H1 (cell line): ENCODE results near the gene SCAPER. TPM values are rescaled to one million over a fixed set of nuclear protein-coding genes. Genes with fewer than 3 reads are reported as not detected.

Experiments used
- CTCF ChIA-PET: fragments of 300-600 bp; sonication (Branson Sonifier 250); formaldehyde crosslinking; loops from one replicate; lab custom pipeline; 2021; ENCODE audit not compliant: partially characterized antibody; lab: Charles Lee
- POLR2A ChIA-PET: fragments of 300-600 bp; sonication (Branson Sonifier 250); formaldehyde crosslinking; loops from one replicate; lab custom pipeline; 2021; ENCODE audit warnings: inconsistent platforms; ENCODE audit not compliant: partially characterized antibody; lab: Charles Lee
- DNase-seq, 2 experiments: peaks; one replicate each; pipeline versions ENCODE4 v3.0.0 to v3.0.0-alpha.2; 2010 to 2022; ENCODE audit warnings: low spot score in 2 of 2, low read depth in 1 of 2, mixed read lengths in 1 of 2
- FAIRE-seq: peaks from 2 replicates; lab custom pipeline; 2011; peaks lifted over from hg19 to GRCh38; lab: Jason Lieb, UNC
- H2AFZ ChIP-seq: 2 replicates; pipeline ENCODE4 v1.8.1; 2012; ENCODE audit warnings: low read length, inconsistent platforms
- H2AK5ac ChIP-seq: 2 replicates; pipeline ENCODE4 v1.6.1; 2013; ENCODE audit warnings: low read depth, low read length
- H2BK120ac ChIP-seq: replicated peaks from 2 replicates; pipeline ENCODE3; 2013; ENCODE audit warnings: low read depth, low read length, inconsistent platforms
- H2BK12ac ChIP-seq: 2 replicates; pipeline ENCODE4 v1.6.1; 2013; ENCODE audit warnings: low read depth, low read length
- H2BK15ac ChIP-seq: 2 replicates; pipeline ENCODE4 v1.6.1; 2013; ENCODE audit warnings: low read length
- H2BK20ac ChIP-seq: 2 replicates; pipeline ENCODE4 v1.6.1; 2013; ENCODE audit warnings: low read length
- H2BK5ac ChIP-seq: 2 replicates; pipeline ENCODE4 v1.6.1; 2013; ENCODE audit warnings: low read depth, low read length
- H3K14ac ChIP-seq: 2 replicates; pipeline ENCODE4 v1.6.1; 2013; ENCODE audit warnings: inconsistent platforms; ENCODE audit not compliant: insufficient read length
- H3K18ac ChIP-seq: 2 replicates; pipeline ENCODE4 v1.6.1; 2013; ENCODE audit warnings: low read length; ENCODE audit errors: extremely low read depth
- H3K23ac ChIP-seq: 2 replicates; pipeline ENCODE4 v1.6.1; 2013; ENCODE audit warnings: inconsistent platforms; ENCODE audit not compliant: insufficient read length
- H3K23me2 ChIP-seq: 2 replicates; pipeline ENCODE4 v1.6.1; 2013; ENCODE audit warnings: low read depth, low read length
- H3K27ac ChIP-seq: 2 replicates; pipeline ENCODE4 v1.6.1; 2011; ENCODE audit warnings: low read depth, low read length, inconsistent platforms
- H3K27me3 ChIP-seq, 4 experiments: replicated peaks in 1 of 4; 1 replicate in 1 of 4; 2 replicates in 3 of 4; pipeline versions ENCODE4 v1.6.1 to v1.8.1; 2011 to 2013; ENCODE audit warnings: low read length in 3 of 4, mild to moderate bottlenecking in 3 of 4, inconsistent platforms in 2 of 4, mixed read lengths in 2 of 4, moderate library complexity in 1 of 4; ENCODE audit not compliant: control insufficient read depth in 3 of 4, insufficient read depth in 3 of 4; ENCODE audit errors: extremely low read depth in 1 of 4
- H3K36me3 ChIP-seq, 4 experiments: 2 replicates each; pipeline versions ENCODE4 v1.6.1 to v1.8.1; 2011 to 2013; ENCODE audit warnings: mild to moderate bottlenecking in 4 of 4, low read length in 3 of 4, moderate library complexity in 2 of 4, control low read depth in 1 of 4, inconsistent platforms in 1 of 4; ENCODE audit not compliant: insufficient read depth in 4 of 4, control insufficient read depth in 2 of 4
- H3K4ac ChIP-seq: replicated peaks from 2 replicates; pipeline ENCODE3; 2013; ENCODE audit warnings: low read length, low read depth, mixed read lengths, inconsistent platforms; ENCODE audit not compliant: insufficient read length
- H3K4me1 ChIP-seq, 4 experiments: replicated peaks in 1 of 4; 1 replicate in 1 of 4; 2 replicates in 3 of 4; pipeline versions ENCODE4 v1.6.1 to v1.8.1; 2011 to 2013; ENCODE audit warnings: low read length in 3 of 4, inconsistent platforms in 2 of 4, mixed read lengths in 1 of 4; ENCODE audit not compliant: insufficient read depth in 4 of 4, control insufficient read depth in 3 of 4
- H3K4me2 ChIP-seq, 2 experiments: 2 replicates each; pipeline versions ENCODE4 v1.6.1 to v1.8.1; 2011 to 2013; ENCODE audit warnings: low read depth in 2 of 2, low read length in 2 of 2, control low read depth in 1 of 2, inconsistent platforms in 1 of 2, mild to moderate bottlenecking in 1 of 2; ENCODE audit not compliant: insufficient read depth in 1 of 2
- H3K4me3 ChIP-seq, 4 experiments: fragments of 200-600, 300-600 bp in 1 of 4; sonication (generic), shearing (Covaris generic), sonication (Bioruptor Twin) in 1 of 4; 2 replicates each; pipeline versions ENCODE4 v1.5.1 to v1.8.1; 2011 to 2016; ENCODE audit warnings: low read length in 4 of 4, low read depth in 3 of 4, control low read depth in 2 of 4, inconsistent platforms in 2 of 4, mild to moderate bottlenecking in 2 of 4, mixed read lengths in 1 of 4, moderate library complexity in 1 of 4; ENCODE audit not compliant: insufficient read depth in 2 of 4; ENCODE audit errors: extremely low read depth in 1 of 4
- H3K56ac ChIP-seq: replicated peaks from 2 replicates; pipeline ENCODE3; 2013; ENCODE audit warnings: low read depth, mild to moderate bottlenecking, mixed read lengths, low read length, inconsistent platforms; ENCODE audit not compliant: insufficient read length
- H3K79me1 ChIP-seq: 2 replicates; pipeline ENCODE4 v1.6.1; 2013; ENCODE audit warnings: low read depth, low read length, control low read depth
- H3K79me2 ChIP-seq, 2 experiments: 2 replicates each; pipeline versions ENCODE4 v1.6.1 to v1.8.1; 2012 to 2013; ENCODE audit warnings: low read length in 2 of 2, mild to moderate bottlenecking in 2 of 2, inconsistent platforms in 1 of 2; ENCODE audit not compliant: insufficient read depth in 2 of 2, control insufficient read depth in 1 of 2
- H3K9ac ChIP-seq, 4 experiments: replicated peaks in 1 of 4; 1 replicate in 1 of 4; 2 replicates in 3 of 4; pipeline versions ENCODE4 v1.6.1 to v1.8.1; 2011 to 2013; ENCODE audit warnings: low read depth in 3 of 4, low read length in 3 of 4, control low read depth in 2 of 4, mild to moderate bottlenecking in 2 of 4, moderate library complexity in 2 of 4, inconsistent platforms in 1 of 4; ENCODE audit errors: extremely low read depth in 1 of 4
- H3K9me3 ChIP-seq, 2 experiments: 2 replicates each; pipeline versions ENCODE4 v1.6.1 to v1.8.1; 2012 to 2013; ENCODE audit warnings: mild to moderate bottlenecking in 2 of 2, moderate library complexity in 2 of 2, control low read depth in 1 of 2, inconsistent platforms in 1 of 2, low read depth in 1 of 2, low read length in 1 of 2, mixed read lengths in 1 of 2; ENCODE audit not compliant: insufficient read depth in 2 of 2
- H4K20me1 ChIP-seq, 2 experiments: replicated peaks in 1 of 2; 2 replicates each; pipeline versions ENCODE3 to v1.8.1; 2011 to 2013; ENCODE audit warnings: inconsistent platforms in 2 of 2, low read length in 2 of 2, mild to moderate bottlenecking in 1 of 2; ENCODE audit not compliant: insufficient read depth in 2 of 2, control insufficient read depth in 1 of 2
- H4K5ac ChIP-seq: 2 replicates; pipeline ENCODE4 v1.6.1; 2013; ENCODE audit warnings: low read length, low read depth, mixed read lengths, inconsistent platforms; ENCODE audit not compliant: insufficient read length
- H4K8ac ChIP-seq: 2 replicates; pipeline ENCODE4 v1.8.0; 2013; ENCODE audit warnings: mild to moderate bottlenecking, moderate library complexity, low read length, inconsistent platforms; ENCODE audit not compliant: insufficient read depth; ENCODE audit errors: extremely low read depth
- H4K91ac ChIP-seq: replicated peaks from 2 replicates; pipeline ENCODE3; 2013; ENCODE audit warnings: low read length, mixed read lengths, inconsistent platforms; ENCODE audit not compliant: insufficient read length
- CEBPB ChIP-seq: IDR thresholded peaks from 2 replicates; pipeline ENCODE4 v1.6.1; 2012; ENCODE audit warnings: low read depth, low read length
- FOSL1 ChIP-seq: IDR thresholded peaks from 2 replicates; pipeline ENCODE4 v1.6.1; 2011; ENCODE audit warnings: mild to moderate bottlenecking, low read depth, low read length, moderate library complexity; ENCODE audit not compliant: insufficient read depth
- PHF8 ChIP-seq: fragments of 200-600 bp; sonication (generic); conservative IDR thresholded peaks from 2 replicates; pipeline ENCODE4 v1.7.1; 2012; ENCODE audit warnings: low read depth, mild to moderate bottlenecking, inconsistent platforms, low read length, moderate library complexity
- SIRT6 ChIP-seq: IDR thresholded peaks from one replicate; pipeline ENCODE4 v1.7.1; 2012; ENCODE audit warnings: low read length, inconsistent platforms
- TAF1 ChIP-seq: IDR thresholded peaks from 2 replicates; pipeline ENCODE4 v1.6.1; 2011; ENCODE audit warnings: mild to moderate bottlenecking, low read depth, low read length
- USF2 ChIP-seq: IDR thresholded peaks from 2 replicates; pipeline ENCODE4 v1.6.1; 2011; ENCODE audit warnings: low read length, improper control_type of control experiment
- ZNF274 ChIP-seq: IDR thresholded peaks from 2 replicates; pipeline ENCODE4 v1.7.0; 2012; ENCODE audit warnings: low read length, borderline replicate concordance; ENCODE audit errors: extremely low read depth
- WGBS, 2 experiments: shearing (Covaris generic) in 1 of 2; methylation state at CpG; one replicate each; pipeline versions ENCODE4 v1.1.6 to v1.1.7; 2013 to 2015; ENCODE audit warnings: low lambda C conversion rate in 2 of 2, mixed read lengths in 2 of 2, inconsistent platforms in 1 of 2, low coverage in 1 of 2, missing lambda C conversion rate in 1 of 2; ENCODE audit not compliant: insufficient replicate concordance in 2 of 2, insufficient coverage in 1 of 2, insufficient read length in 1 of 2; ENCODE audit errors: extremely low coverage in 1 of 2, missing lambda C conversion rate in 1 of 2; 5-methylcytosine and 5-hydroxymethylcytosine counted together
- polyA plus RNA-seq, 7 experiments: library from polyadenylated mRNA; depleted of rRNA in 3 of 7; stranded (reverse) in 5 of 7; unstranded in 2 of 7; fragments of >200 nt in 5 of 7; fragments of 200-250 nt in 2 of 7; gene quantifications; 1 replicate in 5 of 7; 2 replicates in 1 of 7; 4 replicates in 1 of 7; pipeline versions ENCODE4 v1.2.1 to v1.2.3, GENCODE V29; 2011 to 2013; ENCODE audit warnings: missing spikeins in 2 of 7, mixed read lengths in 2 of 7
- total RNA-seq: library from RNA; stranded (reverse); fragmentation: NEBNext Ultra II Directional; extraction: Animal tissue kit (Norgen Biotek cat#: 25700); gene quantifications from 2 replicates; pipeline ENCODE4 v1.2.1, GENCODE V29; 2021

SCAPER gene
- total and polyA plus RNA-seq, 2 of the 8 experiments (the other 6 are each of a cell fraction or from before 2014, with no cell fraction given), result 1.6 to 6.8 TPM

GRCh38 chr15:76932135-76932966 is 27.2 kb upstream of the SCAPER start:
- DNase-seq, result no peak
- Histone ChIP-seq H3K27ac (peak overlapping the region; percentile 86), H2BK15ac (no peak overlapping the region), H2AK5ac (no peak overlapping the region), H3K23ac (no peak overlapping the region), H2BK12ac (0 out of 2 replicates have a peak overlapping the region, but pooled peaks have one; percentile 20), H2AFZ (no peak overlapping the region), H3K36me3 (peaks cover 7 to 46% (median 29%) of the 10 kb centered on the region in 4 experiments; a peak in 7 of 8 replicates), H3K79me2 (peaks cover 0 to 28% of the 10 kb centered on the region in 2 experiments; a peak in 2 of 4 replicates), H4K5ac (peak overlapping the region; percentile 54), H3K18ac (peak overlapping the region; percentile 0; the same call in 1 of the 2 replicates), H4K20me1 (no peaks in the 10 kb centered on the region), H3K56ac (peak overlapping the region; percentile 27), H3K4me2 (peak overlapping the region; percentile 78 to 82), H3K4me1 (peaks cover 0 to 3% (median 0%) of the 10 kb centered on the region in 4 experiments; a peak in 2 of 7 replicates), H3K4ac (no peak overlapping the region), H4K8ac (peak overlapping the region; percentile 98; the same call in 1 of the 2 replicates), H2BK20ac (no peak overlapping the region), H3K79me1 (no peaks in the 10 kb centered on the region), H2BK120ac (no peak overlapping the region), H3K9me3 (no peaks in the 10 kb centered on the region), H2BK5ac (peak overlapping the region; percentile 61; the same call in 1 of the 2 replicates), H4K91ac (no peak overlapping the region), H3K27me3 (peaks cover 0 to 1% (median 0%) of the 10 kb centered on the region in 4 experiments; a peak in 1 of 7 replicates), H3K14ac (no peak overlapping the region), H3K23me2 (no peaks in the 10 kb centered on the region), H3K4me3 (peak overlapping the region; percentile 79 to 92 (median 86)), H3K9ac (peak overlapping the region; percentile 88 to 96 (median 92))
- peak; percentile 19 for FAIRE-seq
- WGBS, 2 experiments, result 19% methylated on average over 14 of the region's 14 CpGs; no CpG with 5 or more reads in 1 of the 2 experiments
- ChIA-PET POLR2A (interaction anchor here (0.7 to 2.8 kb wide), 16 partner anchors 10 to 1091 kb away, joined by 3 to 26 read pairs (median 4); partner anchors contain the start of gene SCAPER), CTCF (no interaction called here)
- TF ChIP-seq SIRT6, result no peak
- TF ChIP-seq USF2, result no peak
- no peak for TF ChIP-seq CEBPB
- no peak for TF ChIP-seq PHF8
- no peak for TF ChIP-seq FOSL1
- TF ChIP-seq TAF1, result no peak
- TF ChIP-seq ZNF274, result no peak
